ENCODE results near the gene SERPING1.
A peak's percentile ranks its signal among the peaks of the same experiment; 100 is the strongest.
"Not testable (repeated sequence)": the region's sequence is repeated elsewhere in the genome, so short reads cannot be mapped to it uniquely, and the experiment has no call there.

Gene SERPING1

GRCh38 chr11:57638005-57638781, 40.7 kb downstream of the SERPING1 start:
- peak; percentile 99 for DNase-seq (ENCODE audit: low spot score)

GRCh38 chr11:57638811-57639320, 41.4 kb downstream of the SERPING1 start:
- DNase-seq (ENCODE audit: low spot score), result no peak

GRCh38 chr11:57639321-57640067, 42.0 kb downstream of the SERPING1 start:
- no peak for DNase-seq (ENCODE audit: low spot score)

GRCh38 chr11:57640068-57640800, 42.7 kb downstream of the SERPING1 start:
- no peak for DNase-seq (ENCODE audit: low spot score)

DNA sequence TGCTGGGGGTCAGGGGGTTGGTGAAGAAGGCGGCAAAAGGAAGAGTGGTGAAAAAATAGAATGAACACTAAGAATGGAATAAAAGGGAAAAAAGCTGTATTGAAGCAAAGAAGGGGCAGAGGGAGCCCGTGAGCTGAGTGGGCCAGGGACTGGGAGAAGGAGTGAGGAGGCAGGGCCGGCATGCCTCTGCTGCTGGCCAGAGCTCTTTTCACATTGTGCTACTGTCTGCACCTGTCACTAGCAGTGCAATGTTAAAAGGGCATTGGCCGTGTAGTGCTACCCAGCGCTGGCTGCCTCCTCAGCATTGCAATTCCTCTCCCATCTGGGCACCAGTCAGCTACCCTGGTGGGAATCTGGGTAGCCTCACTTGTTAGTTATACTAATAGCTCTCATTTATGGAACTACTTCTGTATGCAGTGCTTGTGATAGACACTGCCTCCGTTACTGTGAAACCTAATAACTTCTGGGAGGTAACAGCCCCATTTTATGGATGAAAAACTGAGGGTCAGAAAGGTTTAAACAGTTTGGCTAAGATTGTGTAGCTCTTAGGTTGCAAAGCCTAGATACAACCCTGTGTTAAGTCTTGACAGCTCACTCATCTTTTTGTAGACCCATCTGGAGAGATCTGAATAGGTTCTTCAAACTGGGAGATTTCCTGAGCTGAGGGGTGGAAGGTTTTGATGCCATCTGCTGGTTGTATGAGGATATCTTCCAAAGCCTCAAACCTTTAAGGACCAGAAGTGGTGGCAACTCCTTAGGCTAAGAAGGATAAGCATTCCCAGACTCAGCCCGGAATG, 43.7 kb downstream of the SERPING1 start:
- peak; percentile 80 for DNase-seq (ENCODE audit: low spot score)

DNA sequence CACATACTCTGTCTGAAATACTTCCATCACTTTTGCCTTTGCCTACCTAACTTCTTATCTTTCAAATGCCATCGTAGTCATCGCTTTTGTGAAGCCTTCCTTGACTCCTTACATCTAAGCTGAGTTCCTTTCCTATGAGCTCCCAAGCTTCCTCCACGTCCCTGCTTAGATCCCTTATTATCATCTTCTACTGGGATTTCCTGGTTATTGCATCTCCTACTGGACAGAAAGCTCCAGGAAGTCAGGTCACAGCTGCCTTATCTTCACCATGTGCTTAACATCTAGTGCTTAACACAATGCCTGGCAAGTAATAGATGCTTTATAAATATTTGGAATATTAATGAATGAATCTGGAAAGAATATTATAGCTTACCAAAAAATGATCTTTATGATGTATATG, 46.3 kb downstream of the SERPING1 start:
- no peak for DNase-seq (ENCODE audit: low spot score)

DNA sequence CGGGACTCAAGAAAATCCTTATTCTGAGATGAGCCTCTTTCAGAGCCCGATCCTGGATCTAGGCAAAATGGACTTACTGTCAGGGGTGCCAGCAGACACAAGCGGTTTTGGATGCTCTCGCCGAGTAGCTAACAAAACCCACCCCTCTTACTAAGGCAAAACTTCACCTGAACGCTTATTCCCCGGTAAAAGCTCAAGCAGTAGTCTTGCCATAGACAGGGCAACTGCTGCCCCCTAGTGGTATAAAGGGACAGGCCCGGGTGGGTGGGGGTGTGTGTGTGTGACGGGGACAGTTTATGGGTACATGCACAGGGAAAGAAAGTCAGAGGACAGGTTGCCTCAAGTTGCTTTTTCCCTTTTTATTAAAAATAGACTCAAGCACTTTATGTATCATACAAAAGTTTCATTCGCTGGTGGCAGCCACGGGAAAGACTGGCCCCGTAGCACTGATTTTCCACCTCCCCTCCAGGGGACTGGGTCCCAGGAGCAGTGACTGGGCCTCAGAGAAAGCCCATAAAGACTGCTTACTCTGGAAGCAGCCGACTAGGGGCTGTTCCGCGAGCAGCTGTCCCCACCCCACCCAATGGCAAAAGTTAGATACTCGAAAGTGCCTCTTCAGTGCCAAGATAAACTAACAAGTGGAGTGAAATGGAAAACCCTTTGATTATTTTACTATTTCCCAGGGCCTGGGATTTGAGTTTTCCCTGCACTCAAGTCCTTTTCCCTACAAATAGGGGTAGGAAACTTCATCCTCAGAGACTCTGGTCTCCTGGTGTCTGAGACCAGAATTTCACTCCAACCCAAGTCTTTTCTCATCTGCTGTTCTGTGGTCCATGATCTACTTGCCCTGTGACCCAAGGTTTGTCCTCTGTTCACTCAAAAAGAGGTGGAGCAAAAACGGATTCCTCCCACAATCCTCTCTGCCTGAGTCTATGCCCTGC, 47.5 kb downstream of the SERPING1 start:
- DNase-seq (ENCODE audit: low spot score), result peak; percentile 82

DNA sequence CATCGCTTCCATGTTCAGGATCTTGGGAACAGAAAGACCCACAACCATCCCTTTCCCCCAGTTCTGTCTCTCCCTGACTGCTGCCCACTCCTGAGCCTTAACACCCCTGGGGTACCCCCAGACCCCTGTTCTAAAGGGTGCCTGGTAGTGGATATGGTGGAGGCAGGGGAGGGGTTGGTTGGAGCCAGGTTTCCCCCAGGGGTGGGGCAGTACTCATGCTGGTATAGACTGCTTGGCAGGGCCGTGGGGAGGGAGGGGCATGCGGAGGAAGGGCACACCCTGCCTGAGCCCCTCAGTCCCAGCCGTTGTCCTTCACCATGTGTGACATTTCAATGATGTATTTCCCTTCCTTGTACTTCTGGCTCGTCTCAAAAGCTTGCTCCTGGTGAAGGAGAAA, 48.2 kb downstream of the SERPING1 start:
- DNase-seq (ENCODE audit: low spot score), result no peak

DNA sequence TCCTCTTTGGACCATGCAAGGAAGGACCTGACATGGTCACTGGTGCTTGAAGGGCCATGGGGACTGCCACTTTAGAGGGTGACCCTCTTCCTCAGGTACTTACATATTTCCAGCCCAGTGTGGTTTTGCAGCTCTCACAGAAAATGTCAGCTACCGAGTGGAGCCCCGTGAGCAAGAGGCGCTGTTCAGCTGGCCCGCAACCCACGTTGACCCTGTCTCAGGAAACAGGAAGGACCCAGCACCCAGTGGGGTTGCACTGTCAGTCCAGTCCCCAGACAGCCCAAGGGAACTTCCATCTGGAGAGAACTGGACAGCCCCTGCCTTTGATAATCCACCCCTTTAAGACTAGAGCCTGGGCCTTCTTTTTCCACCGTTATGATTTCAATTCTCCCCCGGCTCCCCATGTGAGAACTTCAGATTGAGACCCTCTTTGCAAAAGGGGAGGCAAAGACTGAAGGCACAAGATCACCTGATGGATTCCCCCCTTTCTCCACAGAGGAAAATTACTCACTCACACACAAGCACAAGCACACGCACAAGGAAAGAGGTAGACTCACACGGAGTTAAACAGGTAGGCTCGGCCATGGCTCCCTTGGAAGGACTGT, 48.8 kb downstream of the SERPING1 start:
- no peak for DNase-seq (ENCODE audit: low spot score)

DNA sequence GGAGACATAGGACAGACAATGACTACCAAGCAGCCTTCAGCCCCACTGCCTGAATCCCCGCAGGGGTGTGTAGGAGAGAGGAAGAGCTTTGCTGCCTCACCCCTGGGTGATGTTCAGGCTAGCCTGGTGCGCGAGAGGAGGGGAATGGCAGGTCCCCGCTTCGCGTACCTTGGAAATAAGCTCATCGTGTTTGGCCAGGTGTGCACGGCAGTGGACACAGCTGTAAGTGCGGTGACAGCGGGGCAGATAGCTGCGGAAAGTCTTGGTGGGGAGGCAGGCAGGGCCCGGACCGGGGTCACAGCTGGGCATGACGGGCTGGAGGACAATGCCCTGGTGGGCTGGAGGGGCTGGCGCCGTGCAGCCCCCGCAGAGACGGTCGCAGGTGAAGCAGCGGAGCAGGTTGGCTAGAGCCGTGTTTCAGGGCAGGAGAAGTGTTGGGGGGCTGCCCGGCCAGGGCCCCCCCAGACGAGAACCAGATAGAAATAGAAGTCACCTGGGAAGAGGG, 49.4 kb downstream of the SERPING1 start:
- DNase-seq (ENCODE audit: low spot score), result no peak

GRCh38 chr11:57647372-57647771, 49.9 kb downstream of the SERPING1 start:
- DNase-seq (ENCODE audit: low spot score), result no peak

- DNase-seq (ENCODE audit: low spot score), result no peak
Observed at GRCh38 chr11:57647960-57648800, 50.7 kb downstream of the SERPING1 start.

GRCh38 chr11:57648801-57649735, 51.6 kb downstream of the SERPING1 start:
- no peak for DNase-seq (ENCODE audit: low spot score)

GRCh38 chr11:57649826-57650738, 52.6 kb downstream of the SERPING1 start, which contains the start of gene YPEL4:
Gene YPEL4, minus strand, starts transcription at chr11:57649912. Its CDS starts 2,805 bp downstream, at chr11:57647107.
- peak; percentile 88 for DNase-seq (ENCODE audit: low spot score)

- DNase-seq (ENCODE audit: low spot score), result no peak
Observed at GRCh38 chr11:57650739-57651090, 53.2 kb downstream of the SERPING1 start.

GRCh38 chr11:57651408-57651807, 53.9 kb downstream of the SERPING1 start:
- DNase-seq (ENCODE audit: low spot score), result no peak

- not testable (repeated sequence) for DNase-seq (ENCODE audit: low spot score)
Observed at GRCh38 chr11:57652230-57652629, 54.7 kb downstream of the SERPING1 start.
